ENCODE results near the gene KCNG4.
"Not testable (repeated sequence)": the region's sequence is repeated elsewhere in the genome, so short reads cannot be mapped to it uniquely, and the experiment has no call there.

KCNG4 gene

DNA sequence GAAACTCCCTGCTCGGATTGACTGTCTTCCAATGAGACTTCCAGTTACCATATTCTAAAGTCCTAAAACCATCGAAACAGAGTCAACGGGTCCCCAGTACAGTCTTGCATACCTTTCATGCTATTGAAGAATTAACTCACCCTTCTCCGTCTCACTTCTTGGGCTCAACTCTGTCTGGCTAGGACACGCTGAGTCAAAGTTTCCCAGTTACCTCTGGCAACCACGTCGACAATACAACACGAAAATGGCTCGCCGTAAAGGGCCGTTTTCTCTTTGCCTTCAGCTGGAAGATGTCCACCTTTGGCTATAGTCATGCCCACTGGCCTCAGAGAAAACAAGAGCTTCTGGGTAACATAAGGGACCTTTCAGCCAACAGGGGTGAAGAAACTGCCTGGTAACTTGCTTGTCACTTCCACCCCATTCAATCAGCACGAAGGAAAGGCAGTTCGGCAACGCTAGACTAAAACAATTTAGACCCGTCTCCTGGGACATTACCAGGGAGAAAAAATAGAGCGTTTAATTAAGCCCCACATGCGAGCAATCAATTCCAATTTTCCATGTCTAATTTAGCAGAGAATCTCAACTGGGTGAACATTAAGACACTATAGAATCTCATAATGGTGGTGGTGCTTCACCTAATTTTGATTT, 21.5 kb downstream of the KCNG4 start:
- intact Hi-C loops (cut with DNase I; ENCODE audit: low total_unique reads) = no loop called here

DNA sequence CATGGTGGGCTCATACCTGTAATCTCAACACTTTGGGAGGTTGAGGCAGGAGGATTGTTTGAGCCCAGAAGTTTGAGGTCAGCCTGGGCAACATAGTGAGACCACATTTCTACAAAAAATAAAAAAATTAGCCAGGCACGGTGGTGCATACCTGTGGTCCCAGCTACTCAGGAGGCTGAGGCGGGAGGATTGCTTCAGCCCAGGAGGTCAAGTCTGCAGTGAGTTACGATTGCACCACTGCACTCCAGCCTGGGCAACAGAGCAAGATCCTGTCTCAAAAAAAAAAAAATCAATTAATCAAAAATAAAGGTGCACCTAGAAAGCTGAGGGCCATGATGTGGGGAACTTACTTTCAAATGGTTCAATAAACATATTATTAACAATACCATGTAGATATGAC, 23.7 kb downstream of the KCNG4 start:
- H3K4me3 ChIP-seq; H3K4me1 ChIP-seq; H3K9me3 ChIP-seq; H3K36me3 ChIP-seq; intact Hi-C loops (cut with DNase I; ENCODE audit: low total_unique reads); DNase-seq; H3K27ac ChIP-seq: not testable (repeated sequence)
- H3K27me3 ChIP-seq = peaks cover 0 to 11% of the 10 kb centered on the region in 2 donors

More for the DNA sequence above, 21.5 kb downstream of the KCNG4 start:
- Histone ChIP-seq H3K4me1 (no peaks in the 10 kb centered on the region), H3K4me3 (no peak overlapping the region), H3K27me3 (peaks cover 0 to 14% of the 10 kb centered on the region in 2 donors), H3K36me3 (no peaks in the 10 kb centered on the region), H3K27ac (no peak overlapping the region), H3K9me3 (no peaks in the 10 kb centered on the region)
- no peak for DNase-seq
- TF ChIP-seq, protein P1, sequence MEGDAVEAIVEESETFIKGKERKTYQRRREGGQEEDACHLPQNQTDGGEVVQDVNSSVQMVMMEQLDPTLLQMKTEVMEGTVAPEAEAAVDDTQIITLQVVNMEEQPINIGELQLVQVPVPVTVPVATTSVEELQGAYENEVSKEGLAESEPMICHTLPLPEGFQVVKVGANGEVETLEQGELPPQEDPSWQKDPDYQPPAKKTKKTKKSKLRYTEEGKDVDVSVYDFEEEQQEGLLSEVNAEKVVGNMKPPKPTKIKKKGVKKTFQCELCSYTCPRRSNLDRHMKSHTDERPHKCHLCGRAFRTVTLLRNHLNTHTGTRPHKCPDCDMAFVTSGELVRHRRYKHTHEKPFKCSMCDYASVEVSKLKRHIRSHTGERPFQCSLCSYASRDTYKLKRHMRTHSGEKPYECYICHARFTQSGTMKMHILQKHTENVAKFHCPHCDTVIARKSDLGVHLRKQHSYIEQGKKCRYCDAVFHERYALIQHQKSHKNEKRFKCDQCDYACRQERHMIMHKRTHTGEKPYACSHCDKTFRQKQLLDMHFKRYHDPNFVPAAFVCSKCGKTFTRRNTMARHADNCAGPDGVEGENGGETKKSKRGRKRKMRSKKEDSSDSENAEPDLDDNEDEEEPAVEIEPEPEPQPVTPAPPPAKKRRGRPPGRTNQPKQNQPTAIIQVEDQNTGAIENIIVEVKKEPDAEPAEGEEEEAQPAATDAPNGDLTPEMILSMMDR (IDR thresholded peaks at IDR 0.05) = no peak

DNA sequence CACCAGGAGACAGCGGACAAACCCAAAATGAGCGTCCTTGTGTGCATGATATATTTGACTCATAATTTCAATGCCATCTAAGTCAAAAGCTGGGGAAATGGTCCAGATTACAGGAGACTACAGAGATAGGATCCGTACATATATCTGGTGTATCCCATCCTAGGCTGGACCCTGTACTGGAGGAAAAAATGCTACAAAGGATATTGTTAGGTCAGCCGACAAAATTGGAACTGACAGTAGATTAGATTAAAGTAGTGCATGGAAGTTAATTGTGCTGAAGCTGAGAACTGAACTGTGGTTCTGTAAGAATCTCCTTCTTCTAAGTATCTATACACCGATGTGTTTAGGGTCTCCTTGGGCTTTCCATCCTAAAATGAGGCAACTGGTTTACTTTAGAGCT, 24.3 kb downstream of the KCNG4 start:
- TF ChIP-seq, protein P1 (IDR thresholded peaks at IDR 0.05) = no peak
- DNase-seq = no peak

DNA sequence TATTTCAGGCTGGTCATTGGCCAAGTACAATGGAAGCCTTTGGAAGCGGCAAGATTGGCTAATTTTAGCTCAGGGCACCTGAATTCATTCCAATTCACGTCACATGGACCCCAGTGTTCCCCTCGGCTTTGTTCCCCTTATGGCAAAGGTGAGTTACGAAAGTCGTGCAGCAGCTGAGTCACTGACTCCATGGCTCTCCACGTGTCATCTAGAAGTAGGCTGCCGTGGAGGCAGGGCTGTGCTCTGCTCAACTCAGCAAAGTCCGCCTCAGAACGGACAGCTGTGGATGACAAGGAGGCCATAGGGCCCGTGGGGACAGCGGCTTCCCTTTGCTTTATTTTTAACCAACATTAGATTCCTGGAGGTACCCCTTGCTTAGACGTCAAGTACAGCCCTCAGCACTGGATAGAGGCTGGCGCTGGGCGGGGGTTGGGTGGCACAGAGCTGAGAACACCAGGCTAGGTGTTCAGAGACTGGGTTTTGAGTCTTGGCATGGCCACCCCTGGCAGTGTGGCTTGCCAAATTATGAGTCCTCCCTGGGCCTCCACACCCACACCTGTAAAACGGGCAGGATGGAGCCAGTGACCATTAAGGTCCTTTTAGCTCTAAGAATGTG, 25.3 kb downstream of the KCNG4 start:
- DNase-seq = no peak
- Histone ChIP-seq H3K9me3 (no peaks in the 10 kb centered on the region), H3K4me3 (no peak overlapping the region), H3K27ac (no peak overlapping the region), H3K4me1 (no peaks in the 10 kb centered on the region), H3K27me3 (peaks cover 0 to 8% of the 10 kb centered on the region in 2 donors), H3K36me3 (no peaks in the 10 kb centered on the region)
- TF ChIP-seq, protein P1 (IDR thresholded peaks at IDR 0.05) = no peak
- intact Hi-C loops (cut with DNase I; ENCODE audit: low total_unique reads) = no loop called here

More for the DNA sequence above, 24.3 kb downstream of the KCNG4 start:
- no peaks in the 10 kb centered on the region for H3K36me3 ChIP-seq
- intact Hi-C loops (cut with DNase I; ENCODE audit: low total_unique reads) = no loop called here
- no peaks in the 10 kb centered on the region for H3K4me1 ChIP-seq
- H3K9me3 ChIP-seq = no peaks in the 10 kb centered on the region
- no peak overlapping the region for H3K4me3 ChIP-seq
- no peak overlapping the region for H3K27ac ChIP-seq
- H3K27me3 ChIP-seq = peaks cover 0 to 11% of the 10 kb centered on the region in 2 donors

DNA sequence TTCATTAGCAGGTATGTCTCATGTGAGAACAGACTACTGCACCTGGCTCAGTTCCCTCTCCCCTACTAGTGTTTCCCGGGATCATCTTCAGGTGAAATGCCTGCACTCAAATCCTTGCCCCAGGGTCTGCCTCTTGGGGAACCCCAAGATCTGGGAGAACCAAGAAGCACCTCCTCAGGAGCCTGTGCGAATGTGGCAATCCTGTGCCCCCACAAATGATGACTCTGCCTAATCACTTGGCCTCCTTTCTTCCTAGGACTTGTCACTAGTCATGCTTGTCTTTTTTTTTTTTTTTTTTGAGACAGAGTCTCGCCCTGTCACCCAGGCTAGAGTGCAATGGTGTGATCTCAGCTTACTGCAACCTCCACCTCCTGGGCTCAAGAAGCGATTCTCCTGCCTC, 27.2 kb downstream of the KCNG4 start:
- no peak for DNase-seq
- Histone ChIP-seq H3K27ac (no peak overlapping the region), H3K36me3 (no peaks in the 10 kb centered on the region), H3K4me3 (no peak overlapping the region), H3K9me3 (no peaks in the 10 kb centered on the region), H3K4me1 (no peaks in the 10 kb centered on the region), H3K27me3 (peaks cover 0 to 5% of the 10 kb centered on the region in 2 donors)
- TF ChIP-seq, protein P1 (IDR thresholded peaks at IDR 0.05) = no peak
- intact Hi-C loops (cut with DNase I; ENCODE audit: low total_unique reads) = no loop called here

DNA sequence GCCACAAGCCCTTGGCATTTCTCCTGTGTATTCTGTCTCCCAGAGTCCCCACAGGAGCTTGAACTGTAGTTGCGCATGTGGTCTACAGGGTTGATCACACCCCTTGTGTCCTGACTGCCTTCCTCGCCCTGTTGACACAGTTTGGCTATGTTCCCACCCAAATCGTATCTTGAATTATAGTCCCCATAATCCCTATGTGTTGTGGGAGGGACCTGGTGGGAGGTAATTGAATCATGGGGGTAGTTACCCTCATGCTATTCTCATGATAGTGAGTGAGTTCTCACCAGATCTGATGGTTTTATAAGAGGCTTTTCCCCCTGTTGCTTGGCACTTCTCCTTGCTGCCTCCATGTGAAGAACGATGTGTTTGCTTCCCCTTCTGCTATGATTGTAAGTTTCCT, 27.7 kb downstream of the KCNG4 start:
- H3K4me1 ChIP-seq = no peaks in the 10 kb centered on the region
- TF ChIP-seq, protein P1 (IDR thresholded peaks at IDR 0.05) = no peak
- intact Hi-C loops (cut with DNase I; ENCODE audit: low total_unique reads) = no loop called here
- H3K4me3 ChIP-seq = no peak overlapping the region
- H3K9me3 ChIP-seq = no peaks in the 10 kb centered on the region
- H3K27me3 ChIP-seq = peaks cover 0 to 5% of the 10 kb centered on the region in 2 donors
- no peak overlapping the region for H3K27ac ChIP-seq
- H3K36me3 ChIP-seq = no peaks in the 10 kb centered on the region
- no peak for DNase-seq

Measured in tibial artery (tissue), 4 donors.